ENCODE data around the gene SRSF8. TPM values are rescaled to one million over a fixed set of nuclear protein-coding genes. Genes with fewer than 3 reads are reported as not detected.

SRSF8 gene
- total RNA-seq, 1 experiment from 2014 or later = 25.1 TPM

- H3K56ac ChIP-seq (ENCODE audit: insufficient read length, low read depth, low read length) = no peak overlapping the region
- no peaks in the 10 kb centered on the region for H3K79me1 ChIP-seq (ENCODE audit: insufficient read depth, low read depth, low read length, poor library complexity, severe bottlenecking)
- Mint-ChIP-seq H3K4me1 (peaks cover 17 to 18% of the 10 kb centered on the region in 2 experiments), H3K9me3 (no peaks in the 10 kb centered on the region), H3K36me3 (ENCODE audit: insufficient read depth in 1 of 3, low read depth in 3 of 3) (no peaks in the 10 kb centered on the region; a peak in 1 of 7 replicates), H3K27me3 (ENCODE audit: low read depth) (peaks cover 9% of the 10 kb centered on the region), H3K4me3 (no peak overlapping the region), H3K27ac (no peak overlapping the region)
- no peak for DNase-seq
- H3K9me3 ChIP-seq (ENCODE audit: control insufficient read depth, low read depth, low read length) = no peaks in the 10 kb centered on the region
- H3K9ac ChIP-seq (ENCODE audit: extremely low read depth, insufficient read length, low read length) = no peak overlapping the region
- no peak overlapping the region for H2BK20ac ChIP-seq (ENCODE audit: low read depth, low read length, poor library complexity, severe bottlenecking)
- H4K8ac ChIP-seq (replicated peaks; ENCODE audit: insufficient read length, low read depth, low read length) = no peak overlapping the region
- no peaks in the 10 kb centered on the region for H3K27me3 ChIP-seq (ENCODE audit: insufficient read depth, low read length)
- H2BK12ac ChIP-seq (ENCODE audit: insufficient read length, low read depth, low read length) = no peak overlapping the region
- H4K5ac ChIP-seq (ENCODE audit: insufficient read length, low read depth, low read length) = no peak overlapping the region
- no peaks in the 10 kb centered on the region for H3K23me2 ChIP-seq (ENCODE audit: insufficient read length, low read depth, low read length, poor library complexity, severe bottlenecking)
- no peaks in the 10 kb centered on the region for H4K20me1 ChIP-seq (ENCODE audit: control insufficient read depth, insufficient read depth, insufficient read length)
- H3K18ac ChIP-seq (ENCODE audit: insufficient read length, low read depth, low read length) = no peak overlapping the region
- H2BK5ac ChIP-seq (ENCODE audit: insufficient read length, low read length) = no peak overlapping the region
- no CpG with 5 or more reads among the region's 5 CpGs for WGBS (ENCODE audit: extremely low coverage, insufficient read length, low lambda C conversion rate)
- no peak overlapping the region for H3K4me2 ChIP-seq (ENCODE audit: insufficient read depth, insufficient read length, low read length)
- H2AFZ ChIP-seq (ENCODE audit: low read length) = no peak overlapping the region
- no peak overlapping the region for H2BK120ac ChIP-seq (ENCODE audit: low read depth, low read length, poor library complexity, severe bottlenecking)
- no peak overlapping the region for H2BK15ac ChIP-seq (ENCODE audit: low read depth, low read length)
- no peak for TF ChIP-seq CTCF (conservative IDR thresholded peaks at IDR 0.05)
- H3K23ac ChIP-seq (ENCODE audit: insufficient read length, low read depth, low read length) = no peak overlapping the region
- H3K27ac ChIP-seq (ENCODE audit: insufficient read length, low read depth, low read length) = no peak overlapping the region
- H4K91ac ChIP-seq (ENCODE audit: insufficient read length, low read depth, low read length) = no peak overlapping the region
- no peak overlapping the region for H2AK5ac ChIP-seq (ENCODE audit: insufficient read length, low read length)
- H3T11ph ChIP-seq (ENCODE audit: low read length) = no peak overlapping the region
- no peak overlapping the region for H3K14ac ChIP-seq (ENCODE audit: insufficient read depth, low read length)
- no peaks in the 10 kb centered on the region for H3K79me2 ChIP-seq (ENCODE audit: insufficient read depth, low read length)
- H3K4ac ChIP-seq (ENCODE audit: low read depth, low read length) = no peak overlapping the region
- H3K4me1 ChIP-seq (ENCODE audit: insufficient read depth, low read length) = peaks cover 4% of the 10 kb centered on the region; the same call in 1 of the 2 replicates
Observed at GRCh38 chr11:95103701-95104100, 37.0 kb downstream of the SRSF8 start.
